Limb (tissue), 2 donors: ENCODE measurements around the gene HMGN3.

ENCODE experiments used
- DNase-seq, 2 donors: peaks; one replicate each; pipeline ENCODE4 v3.0.0-alpha.2; 2016; ENCODE audit errors: extremely low spot score in 2 of 2

HMGN3 gene

GRCh38 chr6:79186564-79186963, 47.9 kb downstream of the HMGN3 start:
- DNase-seq = no peak

GRCh38 chr6:79184641-79185040, 49.8 kb downstream of the HMGN3 start:
- DNase-seq = no peak

GRCh38 chr6:79184086-79184485, 50.4 kb downstream of the HMGN3 start:
- DNase-seq = no peak

GRCh38 chr6:79180052-79180451, 54.4 kb downstream of the HMGN3 start:
- no peak for DNase-seq

GRCh38 chr6:79173378-79173777, 61.1 kb downstream of the HMGN3 start:
- no peak for DNase-seq

GRCh38 chr6:79170959-79171358, 63.5 kb downstream of the HMGN3 start:
- DNase-seq = peak in 1 of 2 donors; percentile 66

- DNase-seq = no peak
Observed at GRCh38 chr6:79170431-79170830, 64.1 kb downstream of the HMGN3 start.

- no peak for DNase-seq
Observed at GRCh38 chr6:79168695-79168980, 65.8 kb downstream of the HMGN3 start.

- DNase-seq = no peak
Observed at GRCh38 chr6:79167931-79168694, 66.4 kb downstream of the HMGN3 start.

- DNase-seq = no peak
Observed at GRCh38 chr6:79159846-79160245, 74.6 kb downstream of the HMGN3 start.

GRCh38 chr6:79158856-79159516, 75.5 kb downstream of the HMGN3 start:
- no peak for DNase-seq

GRCh38 chr6:79157961-79158644, 76.4 kb downstream of the HMGN3 start:
- DNase-seq = no peak

GRCh38 chr6:79152269-79152737, 82.2 kb downstream of the HMGN3 start:
- DNase-seq = no peak
